Keratinocyte (primary cell): ENCODE data around the gene FRZB. TPM values are rescaled to one million over a fixed set of nuclear protein-coding genes. Genes with fewer than 3 reads are reported as not detected.

Experiments
- DNase-seq: peaks from one replicate; pipeline ENCODE4 v3.0.0-alpha.2; 2011; ENCODE audit warnings: low read depth, missing footprints, low spot score
- FAIRE-seq: peaks from 2 replicates; lab custom pipeline; 2011; peaks lifted over from hg19 to GRCh38; lab: Jason Lieb, UNC
- H2AFZ ChIP-seq: 2 replicates; pipeline ENCODE4 v1.6.0; 2012; ENCODE audit warnings: low read length, control low read depth, inconsistent platforms; ENCODE audit not compliant: control insufficient read depth
- H3K27ac ChIP-seq: 2 replicates; pipeline ENCODE4 v1.5.1; 2011; ENCODE audit warnings: low read length; ENCODE audit not compliant: control insufficient read depth, insufficient read depth
- H3K27me3 ChIP-seq: 3 replicates; pipeline ENCODE4 v1.6.0; 2011; ENCODE audit warnings: low read length; ENCODE audit not compliant: control insufficient read depth, insufficient read depth; ENCODE audit errors: extremely low read depth
- H3K36me3 ChIP-seq, 2 experiments: 2 replicates in 1 of 2; 3 replicates in 1 of 2; pipeline ENCODE4 v1.5.1; 2011; ENCODE audit warnings: low read length in 2 of 2, mild to moderate bottlenecking in 1 of 2; ENCODE audit not compliant: control insufficient read depth in 2 of 2, insufficient read depth in 2 of 2; ENCODE audit errors: extremely low read depth in 1 of 2
- H3K4me1 ChIP-seq: 3 replicates; pipeline ENCODE4 v1.5.1; 2011; ENCODE audit warnings: low read length; ENCODE audit not compliant: control insufficient read depth, insufficient read depth; ENCODE audit errors: extremely low read depth
- H3K4me2 ChIP-seq: 3 replicates; pipeline ENCODE4 v1.6.0; 2011; ENCODE audit warnings: low read depth, low read length; ENCODE audit not compliant: control insufficient read depth, insufficient read depth; ENCODE audit errors: extremely low read depth
- H3K4me3 ChIP-seq, 3 experiments: fragments of 200-600 bp in 1 of 3; sonication (generic) in 1 of 3; 2 replicates in 2 of 3; 3 replicates in 1 of 3; pipeline ENCODE4 v1.5.1; 2011 to 2016; ENCODE audit warnings: low read length in 3 of 3, mild to moderate bottlenecking in 3 of 3, control low read depth in 2 of 3, inconsistent platforms in 1 of 3, low read depth in 1 of 3, mixed read lengths in 1 of 3, mixed run types in 1 of 3, moderate library complexity in 1 of 3; ENCODE audit not compliant: control insufficient read depth in 2 of 3, insufficient read depth in 2 of 3; ENCODE audit errors: extremely low read depth in 1 of 3
- H3K79me2 ChIP-seq: 2 replicates; pipeline ENCODE4 v1.6.0; 2012; ENCODE audit warnings: low read length; ENCODE audit not compliant: control insufficient read depth, insufficient read depth
- H3K9ac ChIP-seq: 3 replicates; pipeline ENCODE4 v1.6.0; 2011; ENCODE audit warnings: low read length; ENCODE audit not compliant: control insufficient read depth, insufficient read depth; ENCODE audit errors: extremely low read depth
- H3K9me1 ChIP-seq: 3 replicates; pipeline ENCODE4 v1.6.0; 2011; ENCODE audit warnings: low read length; ENCODE audit not compliant: control insufficient read depth, insufficient read depth; ENCODE audit errors: extremely low read depth
- H3K9me3 ChIP-seq: 2 replicates; pipeline ENCODE4 v1.5.1; 2012; ENCODE audit warnings: low read depth, low read length; ENCODE audit not compliant: control insufficient read depth
- H4K20me1 ChIP-seq: 3 replicates; pipeline ENCODE4 v1.6.0; 2011; ENCODE audit warnings: low read length; ENCODE audit not compliant: control insufficient read depth, insufficient read depth; ENCODE audit errors: extremely low read depth
- EZH2 ChIP-seq: IDR thresholded peaks from one replicate; pipeline ENCODE4 v1.6.1; 2012; ENCODE audit warnings: inconsistent platforms, mild to moderate bottlenecking, low read length, moderate library complexity
- dilution Hi-C: fragments of 300-500 bp; cut with MboI; formaldehyde crosslinking; loops from one replicate; pipeline ENCODE4 v1.7.0; 2020; ENCODE audit warnings: low sequenced_read_pairs; ENCODE audit not compliant: extremely low pct_ligation_motif_present
- polyA plus RNA-seq, 5 experiments: library from polyadenylated mRNA; depleted of rRNA in 3 of 5; stranded (reverse) in 3 of 5; stranded (forward) in 1 of 5; unstranded in 1 of 5; fragments of >200 nt; gene quantifications; 1 replicate in 1 of 5; 2 replicates in 3 of 5; 3 replicates in 1 of 5; pipeline versions ENCODE4 v1.2.1 to v1.2.3, GENCODE V29; 2011 to 2012; ENCODE audit warnings: missing spikeins in 2 of 5, low read depth in 1 of 5, low replicate concordance in 1 of 5
- TF ChIP-seq, protein P1 (sequence below), 3 experiments: IDR thresholded peaks in 1 of 3; conservative IDR thresholded peaks in 1 of 3; optimal IDR thresholded peaks in 1 of 3; 2 replicates in 2 of 3; 3 replicates in 1 of 3; pipeline versions ENCODE3 to v1.5.1; 2011; ENCODE audit warnings: low read length in 3 of 3, mild to moderate bottlenecking in 3 of 3, moderate library complexity in 2 of 3, control low read depth in 1 of 3, inconsistent platforms in 1 of 3; ENCODE audit not compliant: insufficient read depth in 2 of 3; ENCODE audit errors: extremely low read depth in 1 of 3

The FRZB gene
- polyA plus RNA-seq, 1 donor (not counting 4 experiments of a cell fraction or from before 2014, with no cell fraction given) = 0.05 TPM

DNA sequence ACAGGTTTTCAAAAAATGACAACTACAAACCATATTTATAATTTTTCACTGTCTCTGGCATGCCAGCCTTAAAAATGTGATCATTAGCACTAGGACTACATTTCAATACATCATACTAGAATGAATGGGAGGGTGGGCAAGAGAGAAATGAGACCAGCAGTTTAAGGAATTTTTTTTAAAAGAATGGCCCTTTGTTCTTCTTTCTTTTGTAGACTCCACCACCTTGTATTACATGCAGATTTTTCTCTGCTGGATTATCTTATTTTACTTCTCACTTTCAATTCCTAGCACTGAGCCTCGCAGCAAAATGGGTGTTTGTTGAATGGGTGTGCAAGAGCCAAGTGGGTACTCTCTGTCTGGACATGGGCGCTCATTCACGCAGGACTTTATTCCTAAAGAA is 39.9 kb downstream of the FRZB start:
- no peak overlapping the region for H2AFZ ChIP-seq
- no peaks in the 10 kb centered on the region for H3K36me3 ChIP-seq
- H3K79me2 ChIP-seq = no peaks in the 10 kb centered on the region
- no peaks in the 10 kb centered on the region for H3K27me3 ChIP-seq
- H3K9ac ChIP-seq = no peak overlapping the region
- H3K4me3 ChIP-seq = no peak overlapping the region
- no peak for TF ChIP-seq EZH2
- TF ChIP-seq, protein P1, sequence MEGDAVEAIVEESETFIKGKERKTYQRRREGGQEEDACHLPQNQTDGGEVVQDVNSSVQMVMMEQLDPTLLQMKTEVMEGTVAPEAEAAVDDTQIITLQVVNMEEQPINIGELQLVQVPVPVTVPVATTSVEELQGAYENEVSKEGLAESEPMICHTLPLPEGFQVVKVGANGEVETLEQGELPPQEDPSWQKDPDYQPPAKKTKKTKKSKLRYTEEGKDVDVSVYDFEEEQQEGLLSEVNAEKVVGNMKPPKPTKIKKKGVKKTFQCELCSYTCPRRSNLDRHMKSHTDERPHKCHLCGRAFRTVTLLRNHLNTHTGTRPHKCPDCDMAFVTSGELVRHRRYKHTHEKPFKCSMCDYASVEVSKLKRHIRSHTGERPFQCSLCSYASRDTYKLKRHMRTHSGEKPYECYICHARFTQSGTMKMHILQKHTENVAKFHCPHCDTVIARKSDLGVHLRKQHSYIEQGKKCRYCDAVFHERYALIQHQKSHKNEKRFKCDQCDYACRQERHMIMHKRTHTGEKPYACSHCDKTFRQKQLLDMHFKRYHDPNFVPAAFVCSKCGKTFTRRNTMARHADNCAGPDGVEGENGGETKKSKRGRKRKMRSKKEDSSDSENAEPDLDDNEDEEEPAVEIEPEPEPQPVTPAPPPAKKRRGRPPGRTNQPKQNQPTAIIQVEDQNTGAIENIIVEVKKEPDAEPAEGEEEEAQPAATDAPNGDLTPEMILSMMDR (optimal IDR thresholded peaks at IDR 0.05 in 1 of 3, IDR thresholded peaks at IDR 0.05 in 1 of 3, conservative IDR thresholded peaks at IDR 0.05 in 1 of 3; ENCODE audit: extremely low read depth in 1 of 3, insufficient read depth in 2 of 3, low read length in 3 of 3) = no peak
- no peak for FAIRE-seq
- dilution Hi-C loops = no loop called here
- no peaks in the 10 kb centered on the region for H3K9me1 ChIP-seq
- H4K20me1 ChIP-seq = no peaks in the 10 kb centered on the region
- DNase-seq = no peak
- no peak overlapping the region for H3K4me2 ChIP-seq
- H3K9me3 ChIP-seq = no peaks in the 10 kb centered on the region
- no peak overlapping the region for H3K27ac ChIP-seq
- no peaks in the 10 kb centered on the region for H3K4me1 ChIP-seq

DNA sequence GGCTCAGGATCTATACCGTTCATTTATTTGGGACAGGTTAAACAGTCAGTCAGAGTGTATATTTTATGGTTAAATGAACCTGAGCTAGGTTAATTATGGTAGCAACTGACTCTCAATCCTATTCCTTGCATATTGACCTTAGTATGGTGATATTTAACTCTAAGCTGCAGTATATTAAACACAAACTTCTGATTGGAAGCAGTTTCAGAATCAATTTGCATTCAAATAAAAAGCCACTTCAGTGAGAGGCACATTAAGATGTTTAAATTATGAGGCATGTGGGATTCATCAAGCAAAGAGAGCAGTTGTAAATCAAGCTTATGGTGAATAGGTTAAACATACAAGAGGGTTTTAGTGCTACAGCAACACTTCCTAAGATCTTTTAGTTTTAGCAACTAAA is 40.4 kb downstream of the FRZB start:
- H3K4me2 ChIP-seq = no peak overlapping the region
- dilution Hi-C loops = no loop called here
- no peaks in the 10 kb centered on the region for H4K20me1 ChIP-seq
- no peaks in the 10 kb centered on the region for H3K79me2 ChIP-seq
- H2AFZ ChIP-seq = no peak overlapping the region
- no peaks in the 10 kb centered on the region for H3K9me1 ChIP-seq
- H3K36me3 ChIP-seq = no peaks in the 10 kb centered on the region
- no peaks in the 10 kb centered on the region for H3K9me3 ChIP-seq
- no peak for FAIRE-seq
- no peak overlapping the region for H3K27ac ChIP-seq
- no peaks in the 10 kb centered on the region for H3K4me1 ChIP-seq
- TF ChIP-seq, protein P1 (optimal IDR thresholded peaks at IDR 0.05 in 1 of 3, IDR thresholded peaks at IDR 0.05 in 1 of 3, conservative IDR thresholded peaks at IDR 0.05 in 1 of 3; ENCODE audit: extremely low read depth in 1 of 3, insufficient read depth in 2 of 3, low read length in 3 of 3) = no peak
- TF ChIP-seq EZH2 = no peak
- DNase-seq = no peak
- H3K4me3 ChIP-seq = no peak overlapping the region
- H3K9ac ChIP-seq = no peak overlapping the region
- no peaks in the 10 kb centered on the region for H3K27me3 ChIP-seq
